KMS-11 (cell line): Measurements from ENCODE around the gene CDH4.

Experiments
- H2AFZ ChIP-seq: fragments of 200-600 bp; sonication (generic); 2 replicates; pipeline ENCODE4 v1.6.1; 2016; ENCODE audit warnings: antibody characterized with exemption, mixed run types, low read depth
- H3K27ac ChIP-seq: fragments of 200-600 bp; sonication (generic); 2 replicates; pipeline ENCODE4 v1.6.1; 2016; ENCODE audit warnings: mild to moderate bottlenecking, mixed run types
- H3K27me3 ChIP-seq: fragments of 200-600 bp; sonication (generic); 2 replicates; pipeline ENCODE4 v1.6.1; 2017; ENCODE audit warnings: mild to moderate bottlenecking, low read depth, mixed run types, moderate library complexity; ENCODE audit not compliant: insufficient read depth
- H3K36me3 ChIP-seq: fragments of 200-600 bp; sonication (generic); 2 replicates; pipeline ENCODE4 v1.6.1; 2017; ENCODE audit warnings: mild to moderate bottlenecking, mixed run types; ENCODE audit not compliant: insufficient read depth
- H3K4me1 ChIP-seq: fragments of 200-600 bp; sonication (generic); 2 replicates; pipeline ENCODE4 v1.6.1; 2016; ENCODE audit warnings: mild to moderate bottlenecking, low read depth, mixed run types; ENCODE audit not compliant: poor library complexity, severe bottlenecking
- H3K4me2 ChIP-seq: fragments of 200-600 bp; sonication (generic); 2 replicates; pipeline ENCODE4 v1.7.0; 2016; ENCODE audit warnings: mild to moderate bottlenecking, mixed run types
- H3K4me3 ChIP-seq: fragments of 200-600 bp; sonication (generic); IDR thresholded peaks from 2 replicates; pipeline ENCODE4 v1.6.1; 2017; ENCODE audit warnings: low read depth, low read length, mixed read lengths; ENCODE audit not compliant: insufficient read depth
- H3K79me2 ChIP-seq: fragments of 200-600 bp; sonication (generic); 2 replicates; pipeline ENCODE4 v1.6.1; 2016; ENCODE audit warnings: low read depth, mixed run types; ENCODE audit not compliant: insufficient read depth
- H3K9ac ChIP-seq: fragments of 200-600 bp; sonication (generic); 2 replicates; pipeline ENCODE4 v1.6.1; 2016; ENCODE audit warnings: mild to moderate bottlenecking, mixed run types
- H4K20me1 ChIP-seq: fragments of 200-600 bp; sonication (generic); 2 replicates; pipeline ENCODE4 v1.6.1; 2016; ENCODE audit warnings: mild to moderate bottlenecking, mixed run types; ENCODE audit not compliant: insufficient read depth
- CTCF ChIP-seq: fragments of 200-600 bp; sonication (generic); conservative IDR thresholded peaks from 2 replicates; pipeline ENCODE4 v1.6.1; 2017; ENCODE audit warnings: low read depth, mild to moderate bottlenecking, antibody characterized with exemption, low read length, moderate library complexity, mixed read lengths

Gene CDH4

GRCh38 chr20:61233590-61233989 is 18.5 kb upstream of the CDH4 start:
- Histone ChIP-seq H3K27me3 (no peaks in the 10 kb centered on the region; the same call in 1 of the 2 replicates), H3K9ac (no peak overlapping the region), H3K79me2 (no peaks in the 10 kb centered on the region), H3K4me2 (no peak overlapping the region), H3K36me3 (no peaks in the 10 kb centered on the region), H3K27ac (no peak overlapping the region), H2AFZ (no peak overlapping the region), H3K4me1 (no peaks in the 10 kb centered on the region), H4K20me1 (no peaks in the 10 kb centered on the region), H3K4me3 (no peak overlapping the region)
- TF ChIP-seq CTCF: no peak

- H3K79me2 ChIP-seq: no peaks in the 10 kb centered on the region
Measured at GRCh38 chr20:61234224-61234890, 17.7 kb upstream of the CDH4 start.

GRCh38 chr20:61236713-61237112 is 15.3 kb upstream of the CDH4 start:
- no peak overlapping the region for H3K27ac ChIP-seq
- H3K4me1 ChIP-seq: no peaks in the 10 kb centered on the region
- H3K36me3 ChIP-seq: no peaks in the 10 kb centered on the region
- H4K20me1 ChIP-seq: no peaks in the 10 kb centered on the region
- no peak overlapping the region for H3K4me3 ChIP-seq
- peaks cover 5% of the 10 kb centered on the region; the same call in 1 of the 2 replicates for H3K27me3 ChIP-seq
- no peaks in the 10 kb centered on the region for H3K79me2 ChIP-seq
- no peak for TF ChIP-seq CTCF
- no peak overlapping the region for H2AFZ ChIP-seq
- H3K4me2 ChIP-seq: no peak overlapping the region
- no peak overlapping the region for H3K9ac ChIP-seq

More at GRCh38 chr20:61234224-61234890, 17.7 kb upstream of the CDH4 start:
- Histone ChIP-seq H3K4me2 (no peak overlapping the region), H3K36me3 (no peaks in the 10 kb centered on the region), H3K9ac (no peak overlapping the region), H2AFZ (no peak overlapping the region), H3K4me3 (no peak overlapping the region), H3K27me3 (no peaks in the 10 kb centered on the region; the same call in 1 of the 2 replicates), H3K27ac (no peak overlapping the region), H3K4me1 (no peaks in the 10 kb centered on the region), H4K20me1 (no peaks in the 10 kb centered on the region)
- TF ChIP-seq CTCF: no peak

- no peak overlapping the region for H3K4me3 ChIP-seq
- peaks cover 8% of the 10 kb centered on the region; the same call in 1 of the 2 replicates for H3K27me3 ChIP-seq
- no peak overlapping the region for H3K9ac ChIP-seq
- no peak overlapping the region for H3K27ac ChIP-seq
- no peak overlapping the region for H3K4me2 ChIP-seq
- H2AFZ ChIP-seq: no peak overlapping the region
- H3K36me3 ChIP-seq: no peaks in the 10 kb centered on the region
- no peaks in the 10 kb centered on the region for H3K79me2 ChIP-seq
- TF ChIP-seq CTCF: no peak
- no peaks in the 10 kb centered on the region for H3K4me1 ChIP-seq
- no peaks in the 10 kb centered on the region for H4K20me1 ChIP-seq
Measured at GRCh38 chr20:61238813-61239212, 13.2 kb upstream of the CDH4 start.
